GM12891 (cell line): ENCODE results near the gene FXYD3.

ENCODE experiments used
- POLR2A ChIP-seq: IDR thresholded peaks from 2 replicates; pipeline ENCODE4 v1.6.1; 2011; ENCODE audit warnings: low read depth, low read length, control low read depth
- POLR2AphosphoS5 ChIP-seq: IDR thresholded peaks from 2 replicates; pipeline ENCODE4 v1.6.1; 2011; ENCODE audit warnings: low read depth, low read length, control low read depth
- SPI1 ChIP-seq: IDR thresholded peaks from 2 replicates; pipeline ENCODE4 v1.6.1; 2011; ENCODE audit warnings: low read depth, low read length, control low read depth
- TAF1 ChIP-seq: IDR thresholded peaks from 2 replicates; pipeline ENCODE4 v1.6.1; 2011; ENCODE audit warnings: low read depth, low read length, control low read depth

- TF ChIP-seq SPI1 (no peak), TAF1 (no peak), POLR2AphosphoS5 (no peak), POLR2A (no peak)
Measured at GRCh38 chr19:35136977-35137702, 21.5 kb downstream of the FXYD3 start.
